Activated CD8-positive, alpha-beta memory T cell treated with anti-CD3 and anti-CD28 coated beads, Interleukin-2, amount 10 ng/mL, durations not matched to agents 7 days and 5 days (primary cell): ENCODE results near the gene IL17B. TPM values are rescaled to one million over a fixed set of nuclear protein-coding genes. Genes with fewer than 3 reads are reported as not detected.

Experiments
- ATAC-seq: fragments of 150-1000 bp; cut with Tn5 transposase; one replicate; pipeline ENCODE4 v1.10.0; 2021; ENCODE audit warnings: moderate library complexity
- CTCF ChIA-PET: fragments of 350-600 bp; sonication (Branson Sonifier 250); formaldehyde crosslinking; loops from one replicate; lab custom pipeline; 2021; ENCODE audit warnings: antibody characterized with exemption; lab: Charles Lee
- DNase-seq: peaks from one replicate; pipeline ENCODE4 v3.0.0-alpha.2; 2020
- H3K27ac Mint-ChIP-seq: one replicate; pipeline ENCODE4 v1.8.0; 2021; ENCODE audit warnings: mild to moderate bottlenecking, mixed read lengths
- H3K27me3 Mint-ChIP-seq: one replicate; pipeline ENCODE4 v1.8.0; 2021; ENCODE audit warnings: mixed read lengths
- H3K36me3 Mint-ChIP-seq: one replicate; pipeline ENCODE4 v1.8.0; 2021; ENCODE audit warnings: mild to moderate bottlenecking, mixed read lengths
- H3K4me1 Mint-ChIP-seq: one replicate; pipeline ENCODE4 v1.8.0; 2021; ENCODE audit warnings: mixed read lengths
- H3K4me3 Mint-ChIP-seq: one replicate; pipeline ENCODE4 v1.8.0; 2021; ENCODE audit warnings: mild to moderate bottlenecking, moderate library complexity, mixed read lengths
- H3K9me3 Mint-ChIP-seq: one replicate; pipeline ENCODE4 v1.8.0; 2022; ENCODE audit warnings: low read depth, mixed read lengths
- total RNA-seq, 2 experiments: library from RNA; stranded (reverse); gene quantifications; one replicate each; pipeline ENCODE4 v1.2.3, GENCODE V29; 2021

Gene IL17B
- total RNA-seq, 2 experiments from 2014 or later, result not detected

DNA sequence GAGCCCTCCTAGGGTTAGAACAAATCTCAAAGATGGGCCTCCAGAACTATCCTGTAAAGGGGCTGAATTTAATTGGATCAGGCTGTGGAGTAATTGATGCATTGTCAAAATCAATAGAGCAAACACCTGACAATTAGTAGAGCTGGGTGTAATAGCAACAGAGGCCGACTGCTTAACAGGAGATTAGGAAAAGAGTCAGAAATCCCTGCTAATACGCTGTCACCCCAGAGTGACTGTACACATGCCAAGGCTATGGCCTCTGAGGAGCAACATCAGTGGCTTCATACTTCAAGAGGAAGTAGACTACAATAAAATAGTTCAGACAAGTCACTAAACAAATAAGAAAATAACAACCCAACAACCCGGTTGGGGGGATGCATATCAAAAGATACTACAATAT is 52.5 kb downstream of the IL17B start:
- CTCF ChIA-PET, result interaction anchor here (16.9 kb wide), 1 partner anchor 43 kb away, joined by 245 read pairs; no protein-coding TSS in a partner anchor
- H3K4me3 Mint-ChIP-seq, result no peak overlapping the region
- ATAC-seq, result no peak
- H3K36me3 Mint-ChIP-seq, result no peaks in the 10 kb centered on the region
- DNase-seq, result no peak
- no peaks in the 10 kb centered on the region for H3K9me3 Mint-ChIP-seq
- H3K27me3 Mint-ChIP-seq, result no peaks in the 10 kb centered on the region
- no peaks in the 10 kb centered on the region for H3K4me1 Mint-ChIP-seq
- no peak overlapping the region for H3K27ac Mint-ChIP-seq

DNA sequence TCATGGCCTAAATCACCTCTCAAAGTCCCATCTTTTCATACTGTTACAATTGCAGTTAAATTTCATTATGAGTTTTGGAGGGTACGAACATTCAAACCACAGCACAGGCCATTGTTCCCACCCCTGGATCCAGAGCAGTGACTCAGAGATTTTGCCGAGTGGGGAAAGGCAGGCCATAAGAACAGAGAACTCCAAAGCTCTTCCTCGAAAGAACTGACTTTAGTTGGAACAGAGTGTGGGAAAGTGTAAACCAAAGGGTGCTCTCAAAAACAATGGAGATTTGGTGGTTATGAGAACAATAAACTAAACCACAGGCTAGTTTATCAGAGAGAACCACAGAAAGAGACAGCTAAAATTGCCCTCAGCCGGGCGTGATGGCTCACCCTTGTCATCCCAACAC is 53.2 kb downstream of the IL17B start:
- peaks cover 2% of the 10 kb centered on the region for H3K4me1 Mint-ChIP-seq
- CTCF ChIA-PET, result interaction anchor here (0.6 to 16.9 kb wide), 4 partner anchors 11 to 116 kb away, joined by 3 to 245 read pairs (median 8); no protein-coding TSS in a partner anchor
- H3K4me3 Mint-ChIP-seq, result no peak overlapping the region
- DNase-seq, result no peak
- H3K9me3 Mint-ChIP-seq, result no peaks in the 10 kb centered on the region
- no peaks in the 10 kb centered on the region for H3K27me3 Mint-ChIP-seq
- no peak overlapping the region for H3K27ac Mint-ChIP-seq
- no peaks in the 10 kb centered on the region for H3K36me3 Mint-ChIP-seq
- no peak for ATAC-seq

- Mint-ChIP-seq H3K27ac (no peak overlapping the region), H3K36me3 (no peaks in the 10 kb centered on the region), H3K4me3 (no peak overlapping the region), H3K27me3 (no peaks in the 10 kb centered on the region), H3K4me1 (peaks cover 3% of the 10 kb centered on the region), H3K9me3 (no peaks in the 10 kb centered on the region)
- no peak for DNase-seq
- no peak for ATAC-seq
- CTCF ChIA-PET, result interaction anchor here (0.6 to 16.9 kb wide), 4 partner anchors 10 to 117 kb away, joined by 3 to 245 read pairs (median 8); no protein-coding TSS in a partner anchor
Observed at GRCh38 chr5:149325166-149325735, 53.8 kb downstream of the IL17B start.

DNA sequence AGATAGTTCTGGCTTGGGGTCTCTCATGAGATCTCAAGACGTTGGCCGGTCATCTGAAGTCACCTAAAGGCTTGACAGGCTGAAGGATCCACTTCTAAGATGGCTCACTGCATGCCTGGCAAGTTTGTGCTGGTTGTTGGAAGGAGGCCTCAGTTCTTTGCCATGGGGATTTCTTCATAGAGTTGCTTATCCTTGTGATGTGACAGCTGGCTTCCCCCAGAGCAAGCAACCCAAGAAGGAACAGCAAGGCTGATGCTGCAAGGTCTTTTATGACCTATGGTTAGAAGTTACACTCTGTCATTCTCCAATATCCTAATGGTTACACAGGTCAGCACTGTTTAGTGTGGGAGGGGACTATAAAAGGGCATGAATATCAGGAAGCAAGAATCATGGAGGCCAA is 54.5 kb downstream of the IL17B start:
- DNase-seq, result no peak
- Mint-ChIP-seq H3K9me3 (no peaks in the 10 kb centered on the region), H3K36me3 (no peaks in the 10 kb centered on the region), H3K4me3 (no peak overlapping the region), H3K27me3 (no peaks in the 10 kb centered on the region), H3K27ac (no peak overlapping the region), H3K4me1 (peaks cover 3% of the 10 kb centered on the region)
- ATAC-seq, result no peak
- CTCF ChIA-PET, result interaction anchor here (1.8 to 16.9 kb wide), 3 partner anchors 9 to 45 kb away, joined by 4 to 245 read pairs (median 12); no protein-coding TSS in a partner anchor

Other genes starting within 250 kb of the IL17B start
- gene ABLIM3, start 237.8 kb downstream of the IL17B start, total RNA-seq, result under 1 TPM in 1 of 2 experiments, not detected in 1; 0.21 TPM
- not detected for gene AFAP1L1, start 107.4 kb downstream of the IL17B start, total RNA-seq
- 10 to 100 TPM; 27.2 to 27.3 TPM for gene GRPEL2, start 33.8 kb downstream of the IL17B start, total RNA-seq
- gene PCYOX1L, start 21.2 kb downstream of the IL17B start, total RNA-seq, result 10 to 100 TPM; 26.7 to 32.1 TPM
- gene CSNK1A1, start 172.1 kb upstream of the IL17B start, total RNA-seq, result 100 to 1,000 TPM; 193 to 204 TPM
- gene ARHGEF37, start 202.2 kb upstream of the IL17B start, total RNA-seq, result 1 to 10 TPM in 1 of 2 experiments, under 1 TPM in 1; 0.37 to 1.1 TPM